22Rv1 (cell line): ENCODE measurements around the gene SEPTIN14.
"Not testable (repeated sequence)": the region's sequence is repeated elsewhere in the genome, so short reads cannot be mapped to it uniquely, and the experiment has no call there.

Experiments
- H3K27ac ChIP-seq: fragments of 450-650 bp; 2 replicates; pipeline ENCODE4 v1.5.1; 2017
- ZFX ChIP-seq: fragments of 450-650 bp; IDR thresholded peaks from 2 replicates; pipeline ENCODE4 v1.6.1; 2017; ENCODE audit warnings: antibody characterized with exemption, borderline replicate concordance
- TF ChIP-seq, protein P1 (sequence below): fragments of 450-650 bp; IDR thresholded peaks from 2 replicates; pipeline ENCODE4 v1.5.1; 2017; ENCODE audit warnings: mild to moderate bottlenecking

SEPTIN14 gene

DNA sequence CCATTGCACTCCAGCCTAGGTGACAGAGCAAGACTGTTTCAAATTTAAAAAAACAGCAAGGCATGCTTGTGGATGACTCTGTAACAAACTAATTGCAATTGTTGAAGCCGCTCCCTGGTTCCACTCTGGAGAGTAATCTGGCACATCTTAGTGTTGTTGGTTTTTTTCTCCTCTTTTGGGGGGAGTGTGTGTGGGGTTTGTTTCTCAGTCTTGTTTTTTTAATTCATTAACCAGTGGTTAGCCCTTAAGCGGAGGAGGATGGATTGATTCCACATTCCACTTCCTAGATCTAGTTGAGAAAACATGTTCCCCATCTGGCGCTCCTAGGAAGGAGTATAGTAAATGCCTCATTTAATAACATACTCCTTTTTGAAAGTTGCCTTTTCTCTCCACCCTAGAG, 16.1 kb upstream of the SEPTIN14 start:
- no peak overlapping the region for H3K27ac ChIP-seq
- TF ChIP-seq, protein P1, sequence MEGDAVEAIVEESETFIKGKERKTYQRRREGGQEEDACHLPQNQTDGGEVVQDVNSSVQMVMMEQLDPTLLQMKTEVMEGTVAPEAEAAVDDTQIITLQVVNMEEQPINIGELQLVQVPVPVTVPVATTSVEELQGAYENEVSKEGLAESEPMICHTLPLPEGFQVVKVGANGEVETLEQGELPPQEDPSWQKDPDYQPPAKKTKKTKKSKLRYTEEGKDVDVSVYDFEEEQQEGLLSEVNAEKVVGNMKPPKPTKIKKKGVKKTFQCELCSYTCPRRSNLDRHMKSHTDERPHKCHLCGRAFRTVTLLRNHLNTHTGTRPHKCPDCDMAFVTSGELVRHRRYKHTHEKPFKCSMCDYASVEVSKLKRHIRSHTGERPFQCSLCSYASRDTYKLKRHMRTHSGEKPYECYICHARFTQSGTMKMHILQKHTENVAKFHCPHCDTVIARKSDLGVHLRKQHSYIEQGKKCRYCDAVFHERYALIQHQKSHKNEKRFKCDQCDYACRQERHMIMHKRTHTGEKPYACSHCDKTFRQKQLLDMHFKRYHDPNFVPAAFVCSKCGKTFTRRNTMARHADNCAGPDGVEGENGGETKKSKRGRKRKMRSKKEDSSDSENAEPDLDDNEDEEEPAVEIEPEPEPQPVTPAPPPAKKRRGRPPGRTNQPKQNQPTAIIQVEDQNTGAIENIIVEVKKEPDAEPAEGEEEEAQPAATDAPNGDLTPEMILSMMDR, result no peak
- TF ChIP-seq ZFX, result no peak

DNA sequence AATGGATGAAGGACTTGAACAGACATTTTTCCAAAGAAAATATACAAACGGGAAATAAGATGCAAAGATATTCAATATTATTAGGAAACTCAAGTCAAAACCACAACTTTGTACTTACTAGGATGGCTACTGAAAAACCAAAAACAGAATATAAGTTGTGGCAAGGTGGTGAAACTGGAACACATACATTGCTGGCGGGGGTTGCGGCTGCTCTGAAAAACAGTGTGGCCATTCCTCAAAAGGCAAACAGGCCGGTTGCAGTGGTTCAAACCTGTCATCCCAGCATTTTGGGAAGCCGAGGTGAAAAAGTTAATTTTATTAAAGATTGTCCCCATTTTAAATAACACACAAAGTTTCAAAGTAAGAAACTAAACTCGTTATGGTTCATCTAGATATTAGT, 14.8 kb upstream of the SEPTIN14 start:
- TF ChIP-seq, protein P1, result no peak
- TF ChIP-seq ZFX, result no peak
- no peak overlapping the region for H3K27ac ChIP-seq

DNA sequence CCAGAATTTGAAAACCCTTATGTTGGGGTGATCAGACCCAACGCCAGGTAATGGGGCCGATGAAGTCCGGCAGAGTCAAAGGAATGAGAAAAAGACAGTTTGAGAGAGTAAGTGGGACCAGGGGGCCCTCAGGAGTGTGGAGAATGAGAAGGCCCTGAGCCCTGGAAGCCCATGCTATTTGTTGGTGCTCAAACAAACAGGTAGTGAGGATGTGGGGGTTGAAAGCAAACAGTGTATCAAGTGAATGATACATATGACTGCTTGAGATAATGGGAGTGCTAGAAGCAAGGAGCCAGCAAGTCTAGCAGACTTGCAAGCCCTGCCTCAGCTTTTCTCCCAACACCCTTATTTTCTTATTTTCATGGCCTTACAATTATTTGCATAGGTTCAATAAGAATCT, 11.2 kb upstream of the SEPTIN14 start:
- TF ChIP-seq ZFX, result no peak
- TF ChIP-seq, protein P1, result no peak

DNA sequence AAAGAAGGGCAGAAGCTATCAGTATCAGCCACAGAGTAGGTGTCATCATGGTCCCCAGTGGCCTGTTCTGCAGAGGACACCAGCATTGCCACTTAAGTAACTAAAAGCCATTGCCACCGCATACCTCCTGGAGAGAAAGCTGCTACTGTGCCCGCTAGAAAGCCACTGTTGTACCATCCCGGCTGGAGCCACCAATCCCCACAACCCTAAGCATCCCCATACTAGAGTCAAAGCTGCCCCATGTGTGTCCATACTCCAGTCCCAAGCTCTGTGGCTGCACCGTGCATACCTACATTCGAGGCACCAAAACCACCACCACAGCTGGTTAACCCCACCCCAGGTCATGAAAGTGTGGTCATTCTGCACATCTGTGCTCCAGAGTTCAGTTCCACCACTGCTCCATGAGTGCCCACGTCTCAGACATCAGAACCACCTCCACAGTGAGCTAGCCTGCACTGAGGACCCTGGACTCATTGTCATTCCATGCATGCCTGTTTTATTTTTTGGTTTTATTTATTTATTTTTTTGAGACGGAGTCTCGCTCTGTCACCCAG, 9.5 kb upstream of the SEPTIN14 start:
- no peak overlapping the region for H3K27ac ChIP-seq
- TF ChIP-seq, protein P1, result no peak
- TF ChIP-seq ZFX, result no peak

More for the DNA sequence above, 11.2 kb upstream of the SEPTIN14 start:
- no peak overlapping the region for H3K27ac ChIP-seq

DNA sequence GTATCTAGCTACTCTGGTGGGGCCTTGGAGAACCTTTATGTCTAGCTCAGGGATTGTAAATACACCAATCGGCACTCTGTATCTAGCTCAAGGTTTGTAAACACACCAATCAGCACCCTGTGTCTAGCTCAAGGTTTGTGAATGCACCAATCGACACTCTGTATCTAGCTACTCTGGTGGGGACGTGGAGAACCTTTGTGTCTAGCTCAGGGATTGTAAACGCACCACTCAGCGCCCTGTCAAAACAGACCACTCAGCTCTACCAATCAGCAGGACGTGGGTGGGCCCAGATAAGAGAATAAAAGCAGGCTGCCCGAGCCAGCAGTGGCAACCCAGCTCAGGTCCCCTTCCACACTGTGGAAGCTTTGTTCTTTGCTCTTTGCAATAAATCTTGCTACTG, 6.4 kb upstream of the SEPTIN14 start:
- H3K27ac ChIP-seq, result not testable (repeated sequence)

DNA sequence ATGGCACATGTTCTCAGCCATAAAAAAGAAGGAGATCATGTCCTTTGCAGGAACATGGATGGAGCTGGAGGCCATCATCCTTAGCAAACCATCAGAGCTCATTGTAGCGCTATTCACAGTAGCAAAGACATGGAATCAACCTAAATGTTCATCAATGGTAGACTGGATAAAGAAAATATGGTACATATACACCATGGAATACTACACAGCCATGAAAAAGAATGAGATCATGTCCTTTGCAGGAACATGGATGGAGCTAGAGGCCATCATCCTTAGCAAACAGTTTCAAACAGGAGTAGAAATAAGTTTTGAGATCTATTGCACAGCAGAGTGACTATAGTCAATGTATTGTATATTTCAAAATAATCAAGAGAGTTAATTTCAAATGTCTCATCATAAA, 17.4 kb downstream of the SEPTIN14 start:
- not testable (repeated sequence) for H3K27ac ChIP-seq

DNA sequence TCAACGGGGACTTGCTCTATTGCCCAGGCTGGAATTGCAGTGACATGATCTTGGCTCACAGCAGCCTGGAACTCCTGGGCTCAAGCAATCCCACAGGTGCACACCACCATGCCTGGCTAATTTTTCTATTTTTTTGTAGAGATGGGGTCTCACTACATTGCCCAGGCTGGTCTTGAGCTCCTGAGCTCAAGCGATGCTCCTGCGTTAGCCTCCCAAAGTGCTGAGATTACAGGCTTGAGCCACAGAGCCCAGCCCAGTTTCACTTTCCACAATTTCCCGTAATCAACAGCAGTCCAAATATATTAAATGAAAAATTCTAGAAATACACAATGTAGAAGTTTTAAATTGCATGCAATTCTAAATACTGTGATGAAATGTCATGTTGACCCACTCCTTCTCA, 24.0 kb downstream of the SEPTIN14 start:
- TF ChIP-seq, protein P1, result no peak
- no peak for TF ChIP-seq ZFX

DNA sequence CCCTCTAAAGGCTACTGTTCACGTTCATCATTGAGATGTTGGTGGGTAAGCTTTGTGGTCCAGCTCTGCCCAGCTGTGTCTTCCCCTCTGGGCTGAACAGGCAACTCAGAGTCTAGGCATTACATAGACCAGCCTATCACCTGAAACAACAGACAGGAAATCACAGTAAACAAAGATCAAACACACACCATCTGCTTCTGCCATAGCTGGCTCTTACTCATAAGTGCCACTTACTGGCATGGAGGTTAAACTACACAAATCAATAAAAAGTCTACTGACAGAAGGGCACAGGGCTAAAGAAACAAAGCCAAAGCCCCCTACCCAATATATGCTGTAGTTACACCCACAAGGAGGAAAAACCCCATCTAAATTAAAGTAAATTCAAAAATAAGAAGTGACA, 35.0 kb downstream of the SEPTIN14 start:
- TF ChIP-seq, protein P1, result peak; percentile 22; the same call in 1 of the 2 replicates
- TF ChIP-seq ZFX, result no peak

More for the DNA sequence above, 24.0 kb downstream of the SEPTIN14 start:
- no peak overlapping the region for H3K27ac ChIP-seq

More for the DNA sequence above, 35.0 kb downstream of the SEPTIN14 start:
- H3K27ac ChIP-seq, result no peak overlapping the region
